Prostate gland (tissue), 2 donors: Measurements from ENCODE around the gene C4orf51. TPM values are rescaled to one million over a fixed set of nuclear protein-coding genes. Genes with fewer than 3 reads are reported as not detected.

Source experiments
- total RNA-seq, 2 donors: library from RNA; depleted of rRNA; stranded (reverse); fragments of >200 nt; gene quantifications; one replicate each; pipeline ENCODE4 v1.1.0, GENCODE V29; 2016

C4orf51 gene
- total RNA-seq, 2 donors from 2014 or later = not detected

Other genes with a start within 250 kb of the C4orf51 start
- gene SMAD1, start 198.3 kb upstream of the C4orf51 start, total RNA-seq = 10 to 100 TPM; 21.5 to 34.3 TPM
- gene MMAA, start 60.8 kb upstream of the C4orf51 start, total RNA-seq = 1 to 10 TPM; 3.6 TPM